ENCODE data around the gene ZMYND15.

DNA sequence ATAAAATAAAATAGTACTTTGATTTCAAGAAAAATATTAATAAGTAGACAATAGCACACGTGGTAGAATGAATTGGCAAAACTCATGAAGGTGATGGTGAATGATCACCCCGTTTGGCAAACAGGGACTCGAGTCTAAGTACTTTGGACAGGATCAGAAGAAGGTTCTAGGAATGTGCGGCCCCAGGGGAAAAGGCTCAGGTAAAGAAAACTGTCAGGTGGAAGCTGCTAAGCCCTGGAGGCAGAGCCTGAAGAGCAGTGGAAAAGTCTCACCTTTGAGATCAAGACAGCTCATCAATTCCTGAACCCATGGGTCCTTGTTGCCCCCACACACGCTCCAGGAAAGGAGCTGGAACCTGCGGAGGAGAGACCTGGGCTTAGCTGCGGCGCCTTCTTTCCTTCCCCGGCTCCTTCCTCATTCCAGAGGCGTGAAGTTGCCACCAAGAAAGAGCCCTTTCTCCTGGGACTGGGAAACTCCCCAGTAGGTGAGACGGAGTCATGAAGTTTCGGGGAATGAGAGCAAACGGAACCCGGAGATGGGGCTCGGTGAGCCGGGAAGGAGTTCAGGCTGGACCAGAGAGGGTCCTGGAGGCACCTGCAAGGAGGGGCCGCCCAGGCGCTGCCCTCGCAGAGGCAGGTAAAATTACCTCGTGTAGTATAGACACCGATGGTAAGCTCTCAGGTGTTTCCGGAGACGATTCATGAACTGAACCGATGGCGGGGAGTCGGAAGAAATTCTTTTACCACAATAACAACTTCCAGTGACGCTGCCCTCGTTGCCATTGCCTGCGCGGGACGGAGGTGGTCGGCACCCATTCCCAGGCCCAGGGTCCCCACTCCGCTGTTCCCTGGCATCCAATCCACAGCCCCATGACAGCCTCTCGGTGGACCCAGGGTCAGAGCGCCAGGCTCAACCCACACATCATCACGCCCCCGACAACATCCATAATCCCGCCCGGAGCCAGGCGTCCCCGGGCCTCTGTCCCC is 1.2 kb upstream of the ZMYND15 start:
- TF ChIP-seq CTCF (IDR thresholded peaks at IDR 0.05 in 2 of 3, conservative IDR thresholded peaks at IDR 0.05 in 1 of 3; ENCODE audit: borderline replicate concordance in 1 of 3, insufficient read depth in 1 of 3, low read depth in 2 of 3, low read length in 2 of 3) = no peak
- TF ChIP-seq YY1 (IDR thresholded peaks at IDR 0.05; ENCODE audit: extremely low read depth, insufficient replicate concordance, low read depth, low read length) = no peak
- no peak for TF ChIP-seq ZNF274 (IDR thresholded peaks at IDR 0.05; ENCODE audit: low read depth, low read length)
- TF ChIP-seq SIN3A (IDR thresholded peaks at IDR 0.05; ENCODE audit: low read depth) = no peak
- no peak for TF ChIP-seq JUND (IDR thresholded peaks at IDR 0.05)
- TF ChIP-seq MAX (IDR thresholded peaks at IDR 0.05) = 0 out of 2 replicates have a peak, but pooled peaks have one; percentile 42
- TF ChIP-seq TCF7L2 (IDR thresholded peaks at IDR 0.05; ENCODE audit: borderline replicate concordance, extremely low read depth, insufficient read depth, insufficient read length) = no peak
- no peak for TF ChIP-seq EZH2 (IDR thresholded peaks at IDR 0.05)
- no peak; the same call in 1 of the 2 replicates for TF ChIP-seq POLR2AphosphoS5 (IDR thresholded peaks at IDR 0.05; ENCODE audit: low read depth, low read length)
